GM19467 (cell line): ENCODE data around the gene ADAMTS12.

ENCODE experiments used
- ATAC-seq: cut with Tn5 transposase; IDR thresholded peaks from one replicate; pipeline ENCODE4 v1.9.1; 2021; ENCODE audit warnings: mild to moderate bottlenecking, moderate library complexity; ENCODE audit not compliant: unreplicated experiment

ADAMTS12 gene

GRCh38 chr5:33807771-33808170 is 84.0 kb downstream of the ADAMTS12 start:
- no peak for ATAC-seq

GRCh38 chr5:33806738-33807442 is 84.9 kb downstream of the ADAMTS12 start:
- ATAC-seq = no peak

- no peak for ATAC-seq
Observed at GRCh38 chr5:33801292-33801691, 90.5 kb downstream of the ADAMTS12 start.

- ATAC-seq = no peak
Observed at GRCh38 chr5:33800241-33800950, 91.4 kb downstream of the ADAMTS12 start.

- ATAC-seq = no peak
Observed at GRCh38 chr5:33795496-33795895, 96.3 kb downstream of the ADAMTS12 start.

- ATAC-seq = no peak
Observed at GRCh38 chr5:33794550-33795181, 97.1 kb downstream of the ADAMTS12 start.

GRCh38 chr5:33793836-33794549 is 97.8 kb downstream of the ADAMTS12 start:
- ATAC-seq = no peak

- ATAC-seq = no peak
Observed at GRCh38 chr5:33793276-33793675, 98.5 kb downstream of the ADAMTS12 start.

- no peak for ATAC-seq
Observed at GRCh38 chr5:33792559-33792958, 99.2 kb downstream of the ADAMTS12 start.

- no peak for ATAC-seq
Observed at GRCh38 chr5:33789567-33789957, 102.2 kb downstream of the ADAMTS12 start.

- ATAC-seq = no peak
Observed at GRCh38 chr5:33788922-33789566, 102.7 kb downstream of the ADAMTS12 start.

- no peak for ATAC-seq
Observed at GRCh38 chr5:33785571-33785970, 106.2 kb downstream of the ADAMTS12 start.

GRCh38 chr5:33781286-33781685 is 110.5 kb downstream of the ADAMTS12 start:
- no peak for ATAC-seq

GRCh38 chr5:33776151-33776660 is 115.6 kb downstream of the ADAMTS12 start:
- no peak for ATAC-seq

- ATAC-seq = no peak
Observed at GRCh38 chr5:33774341-33774740, 117.4 kb downstream of the ADAMTS12 start.

GRCh38 chr5:33772380-33772897 is 119.4 kb downstream of the ADAMTS12 start:
- ATAC-seq = no peak

GRCh38 chr5:33769968-33770367 is 121.8 kb downstream of the ADAMTS12 start:
- ATAC-seq = no peak

GRCh38 chr5:33769196-33769595 is 122.6 kb downstream of the ADAMTS12 start:
- no peak for ATAC-seq

GRCh38 chr5:33766023-33766422 is 125.8 kb downstream of the ADAMTS12 start:
- no peak for ATAC-seq

- no peak for ATAC-seq
Observed at GRCh38 chr5:33764786-33765185, 127.0 kb downstream of the ADAMTS12 start.
